Memory B cell (primary cell): Measurements from ENCODE around the gene CACHD1.

ENCODE experiments used
- ATAC-seq: fragments of 150-1000 bp; cut with Tn5 transposase; 2 replicates; pipeline ENCODE4 v1.10.0; 2021; ENCODE audit warnings: low read depth, mild to moderate bottlenecking, moderate library complexity
- DNase-seq, 2 donors: peaks; one replicate each; pipeline ENCODE4 v3.0.0; 2022; ENCODE audit warnings: low spot score in 2 of 2
- H3K27ac Mint-ChIP-seq: one replicate; pipeline ENCODE4 v1.8.0; 2022; ENCODE audit warnings: mild to moderate bottlenecking, moderate library complexity, mixed read lengths
- H3K27me3 Mint-ChIP-seq: one replicate; pipeline ENCODE4 v1.8.0; 2022; ENCODE audit warnings: mixed read lengths
- H3K36me3 Mint-ChIP-seq: one replicate; pipeline ENCODE4 v1.8.0; 2022; ENCODE audit warnings: mild to moderate bottlenecking, mixed read lengths
- H3K4me1 Mint-ChIP-seq: one replicate; pipeline ENCODE4 v1.8.0; 2022; ENCODE audit warnings: mixed read lengths
- H3K4me3 Mint-ChIP-seq: one replicate; pipeline ENCODE4 v1.8.0; 2022; ENCODE audit warnings: mild to moderate bottlenecking, moderate library complexity, mixed read lengths
- H3K9me3 Mint-ChIP-seq: one replicate; pipeline ENCODE4 v1.8.0; 2022; ENCODE audit warnings: mixed read lengths

CACHD1 gene

DNA sequence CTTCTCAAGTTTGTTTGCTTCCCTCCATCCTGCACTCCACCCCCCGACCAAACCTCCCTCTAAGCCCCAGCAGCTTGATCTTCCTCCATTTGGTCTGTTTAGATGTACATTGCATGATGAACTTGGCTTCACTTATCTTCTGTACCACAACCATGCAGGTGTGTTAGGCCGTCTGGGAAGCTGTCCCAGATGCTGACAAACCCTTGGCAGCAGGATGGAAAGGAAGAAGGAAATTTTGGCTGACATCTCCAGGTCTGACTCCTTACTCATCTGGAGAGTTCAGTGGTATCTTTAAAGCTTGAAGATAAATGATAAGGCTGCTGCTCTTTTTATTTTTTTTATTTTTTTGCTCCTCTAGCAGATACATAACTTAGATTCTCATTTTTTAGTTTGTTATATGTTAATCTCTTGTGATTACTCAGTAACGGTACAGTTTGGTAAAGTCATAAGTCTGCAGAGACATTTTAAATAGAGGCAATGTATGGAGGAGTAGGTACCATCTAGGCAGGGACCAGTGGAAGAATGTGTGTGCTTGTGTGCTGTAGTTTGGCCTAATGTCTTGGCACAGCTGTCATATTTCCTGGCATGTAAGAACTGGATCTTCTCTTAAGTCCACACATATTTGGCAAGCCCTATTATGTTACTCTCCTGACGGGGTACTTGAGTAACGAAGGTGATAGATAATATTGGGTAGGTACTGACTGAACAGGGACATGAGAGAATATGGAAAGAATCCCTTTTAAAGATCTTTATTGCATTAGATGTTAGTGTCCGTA, 79.7 kb downstream of the CACHD1 start:
- Mint-ChIP-seq H3K36me3 (no peaks in the 10 kb centered on the region), H3K4me1 (no peaks in the 10 kb centered on the region), H3K27ac (no peak overlapping the region), H3K9me3 (no peaks in the 10 kb centered on the region), H3K27me3 (peaks cover 7% of the 10 kb centered on the region), H3K4me3 (no peak overlapping the region)
- DNase-seq, result no peak
- ATAC-seq, result no peak

DNA sequence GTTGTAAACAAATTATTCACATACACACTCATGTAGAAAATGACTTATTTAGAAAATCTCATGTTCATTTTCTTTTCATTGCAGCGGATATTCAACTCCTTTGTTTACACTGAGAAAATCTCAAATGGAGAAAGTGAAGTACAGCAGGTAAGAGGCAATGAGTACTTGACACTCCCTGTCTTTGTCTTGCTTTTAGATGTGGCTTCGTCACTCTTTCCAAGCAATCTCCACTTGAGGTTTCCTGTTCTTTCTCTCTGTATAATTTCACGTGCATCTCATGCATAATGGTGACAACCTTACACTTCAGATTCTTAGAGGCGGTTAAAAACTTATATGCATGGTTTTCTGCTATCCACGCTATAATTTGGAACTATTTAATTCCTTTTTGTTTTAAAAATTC, 80.6 kb downstream of the CACHD1 start:
- peaks cover 9% of the 10 kb centered on the region for H3K27me3 Mint-ChIP-seq
- H3K4me3 Mint-ChIP-seq, result no peak overlapping the region
- ATAC-seq (no peak), DNase-seq (no peak)
- no peaks in the 10 kb centered on the region for H3K9me3 Mint-ChIP-seq
- H3K36me3 Mint-ChIP-seq, result no peaks in the 10 kb centered on the region
- H3K27ac Mint-ChIP-seq, result no peak overlapping the region
- no peaks in the 10 kb centered on the region for H3K4me1 Mint-ChIP-seq

DNA sequence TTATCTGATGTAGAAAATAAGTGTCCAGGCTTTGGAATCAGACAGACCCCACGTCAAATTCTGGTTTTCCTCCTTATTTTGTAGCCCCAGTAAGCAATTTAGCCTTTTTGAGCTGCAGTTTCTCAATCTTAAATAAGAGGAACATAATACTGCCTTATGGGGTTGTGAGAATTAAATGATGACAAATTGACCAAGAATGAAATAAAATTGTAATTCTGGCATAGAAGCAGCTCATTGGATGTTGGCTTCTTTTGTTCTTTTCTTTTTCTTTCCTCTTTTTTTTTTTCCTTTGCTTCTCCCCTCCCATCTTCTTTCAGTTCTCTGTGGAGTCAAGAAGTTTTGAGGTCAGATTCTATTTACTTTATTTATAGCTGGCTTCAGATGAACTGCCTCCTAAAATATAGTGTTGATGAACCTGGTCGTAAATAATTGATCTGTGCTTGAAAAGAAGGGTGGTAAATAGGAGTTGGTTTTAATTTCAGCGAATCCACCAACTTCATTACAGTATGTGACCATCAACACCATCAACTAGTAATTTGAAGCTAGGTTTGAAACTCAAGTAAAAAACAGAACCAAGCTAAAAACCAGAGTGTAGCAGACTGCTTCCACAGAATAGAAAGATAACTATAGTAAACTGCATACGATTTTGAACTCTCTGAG, 81.1 kb downstream of the CACHD1 start:
- Mint-ChIP-seq H3K27ac (no peak overlapping the region), H3K27me3 (peaks cover 10% of the 10 kb centered on the region), H3K9me3 (no peaks in the 10 kb centered on the region), H3K36me3 (no peaks in the 10 kb centered on the region), H3K4me3 (no peak overlapping the region), H3K4me1 (no peaks in the 10 kb centered on the region)
- DNase-seq (no peak), ATAC-seq (no peak)

GRCh38 chr1:64553285-64553684, 83.4 kb downstream of the CACHD1 start:
- H3K4me1 Mint-ChIP-seq, result no peaks in the 10 kb centered on the region
- no peaks in the 10 kb centered on the region for H3K36me3 Mint-ChIP-seq
- peaks cover 14% of the 10 kb centered on the region for H3K27me3 Mint-ChIP-seq
- no peak overlapping the region for H3K4me3 Mint-ChIP-seq
- no peaks in the 10 kb centered on the region for H3K9me3 Mint-ChIP-seq
- H3K27ac Mint-ChIP-seq, result no peak overlapping the region
- no peak for ATAC-seq
- no peak for DNase-seq

GRCh38 chr1:64555947-64556346, 86.0 kb downstream of the CACHD1 start:
- Mint-ChIP-seq H3K27ac (no peak overlapping the region), H3K9me3 (no peaks in the 10 kb centered on the region), H3K27me3 (peaks cover 11% of the 10 kb centered on the region), H3K36me3 (no peaks in the 10 kb centered on the region), H3K4me3 (no peak overlapping the region), H3K4me1 (no peaks in the 10 kb centered on the region)
- ATAC-seq (no peak), DNase-seq (no peak)

GRCh38 chr1:64561993-64562392, 92.1 kb downstream of the CACHD1 start:
- H3K36me3 Mint-ChIP-seq, result no peaks in the 10 kb centered on the region
- peaks cover 2% of the 10 kb centered on the region for H3K9me3 Mint-ChIP-seq
- DNase-seq (no peak), ATAC-seq (no peak)
- H3K27me3 Mint-ChIP-seq, result peaks cover 13% of the 10 kb centered on the region
- no peak overlapping the region for H3K27ac Mint-ChIP-seq
- no peaks in the 10 kb centered on the region for H3K4me1 Mint-ChIP-seq
- no peak overlapping the region for H3K4me3 Mint-ChIP-seq

DNA sequence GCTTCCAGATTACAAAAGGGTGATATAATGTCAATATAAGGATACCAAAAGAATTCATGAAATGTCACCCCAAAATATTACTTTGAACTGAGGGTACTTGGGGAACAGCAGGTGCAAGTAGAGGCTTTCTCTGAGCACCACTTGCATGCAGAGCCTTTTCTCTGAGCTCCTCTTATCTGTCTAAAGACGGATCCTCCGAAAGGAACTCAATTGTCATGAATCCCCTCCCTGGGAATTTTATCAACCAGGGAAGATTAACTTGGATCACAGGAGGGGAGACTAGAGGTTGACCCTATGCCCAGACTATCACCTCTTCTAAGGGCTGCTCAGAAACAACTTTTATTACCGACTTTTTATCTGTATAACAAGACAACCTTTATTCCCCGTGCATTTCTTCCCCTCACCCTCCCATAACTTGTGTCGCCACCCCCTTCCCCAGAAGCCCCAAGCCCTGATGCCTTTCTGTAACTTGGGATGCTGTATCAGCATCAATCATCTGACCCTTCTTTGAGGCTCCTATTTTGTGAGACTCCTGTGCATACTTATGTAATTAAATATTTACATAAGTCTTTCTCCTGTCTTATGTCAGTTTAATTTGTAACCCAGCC, 94.1 kb downstream of the CACHD1 start:
- no peak overlapping the region for H3K27ac Mint-ChIP-seq

GRCh38 chr1:64564891-64565290, 95.0 kb downstream of the CACHD1 start:
- H3K36me3 Mint-ChIP-seq, result no peaks in the 10 kb centered on the region
- H3K9me3 Mint-ChIP-seq, result peaks cover 2% of the 10 kb centered on the region
- no peaks in the 10 kb centered on the region for H3K4me1 Mint-ChIP-seq
- no peak for DNase-seq
- no peak overlapping the region for H3K4me3 Mint-ChIP-seq
- ATAC-seq, result no peak
- no peak overlapping the region for H3K27ac Mint-ChIP-seq
- peaks cover 5% of the 10 kb centered on the region for H3K27me3 Mint-ChIP-seq

More for the DNA sequence above, 94.1 kb downstream of the CACHD1 start:
- Mint-ChIP-seq H3K27me3 (peaks cover 8% of the 10 kb centered on the region), H3K36me3 (no peaks in the 10 kb centered on the region), H3K9me3 (peaks cover 2% of the 10 kb centered on the region), H3K4me1 (no peaks in the 10 kb centered on the region), H3K4me3 (no peak overlapping the region)
- no peak for ATAC-seq
- DNase-seq, result no peak

- DNase-seq, result no peak
- Mint-ChIP-seq H3K9me3 (no peaks in the 10 kb centered on the region), H3K36me3 (no peaks in the 10 kb centered on the region), H3K4me1 (no peaks in the 10 kb centered on the region), H3K27ac (no peak overlapping the region), H3K4me3 (no peak overlapping the region), H3K27me3 (peaks cover 4% of the 10 kb centered on the region)
- no peak for ATAC-seq
These were observed 97.7 kb downstream of the CACHD1 start for GRCh38 chr1:64567426-64568170.

DNA sequence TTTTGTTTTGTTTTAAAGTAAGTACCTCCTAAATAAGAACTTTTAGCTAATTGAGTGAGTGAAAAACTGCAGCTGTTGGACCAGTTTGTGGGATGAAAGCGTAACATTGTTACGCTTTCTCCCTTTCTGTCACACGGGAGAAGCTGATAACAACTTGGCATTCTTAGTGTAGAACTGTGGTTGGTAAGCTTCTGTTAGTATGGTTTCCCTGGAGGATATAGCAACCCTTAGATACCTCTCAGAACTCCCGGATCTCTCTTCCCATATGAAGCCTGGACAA, 98.2 kb downstream of the CACHD1 start:
- no peak overlapping the region for H3K4me3 Mint-ChIP-seq
- ATAC-seq (no peak), DNase-seq (no peak)
- H3K4me1 Mint-ChIP-seq, result no peaks in the 10 kb centered on the region
- H3K27ac Mint-ChIP-seq, result no peak overlapping the region
- H3K27me3 Mint-ChIP-seq, result peaks cover 4% of the 10 kb centered on the region
- H3K36me3 Mint-ChIP-seq, result no peaks in the 10 kb centered on the region
- H3K9me3 Mint-ChIP-seq, result no peaks in the 10 kb centered on the region

GRCh38 chr1:64569411-64569810, 99.5 kb downstream of the CACHD1 start:
- Mint-ChIP-seq H3K9me3 (no peaks in the 10 kb centered on the region), H3K27me3 (peaks cover 4% of the 10 kb centered on the region)

DNA sequence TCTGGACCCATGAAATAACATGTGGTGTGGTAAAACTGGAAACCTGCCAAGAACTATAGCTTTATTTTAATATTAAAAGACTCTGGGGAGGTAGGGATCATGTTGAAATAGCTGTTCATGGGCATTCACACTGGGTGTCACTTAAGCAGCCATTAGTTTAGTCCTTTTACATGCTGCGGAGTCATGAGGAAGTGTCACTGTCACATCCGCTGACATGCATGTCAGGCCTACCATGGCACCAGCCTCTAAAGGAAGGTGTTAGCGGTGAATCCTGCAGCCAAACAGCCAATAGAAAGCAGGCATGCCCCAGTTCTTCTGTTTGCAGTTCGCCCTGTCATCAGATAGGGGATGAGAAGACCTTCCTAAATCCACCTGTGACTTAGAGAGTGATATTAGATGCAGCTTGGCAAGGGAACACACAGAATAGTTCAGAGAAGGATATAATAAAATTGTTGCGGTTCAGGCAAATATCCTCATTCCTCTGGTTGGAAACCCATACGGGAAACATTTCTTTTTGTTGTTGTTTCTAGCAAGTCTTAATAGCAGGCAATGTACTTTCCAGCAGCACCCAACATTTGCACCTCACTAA, 100.4 kb downstream of the CACHD1 start:
- H3K4me3 Mint-ChIP-seq, result no peak overlapping the region
- DNase-seq, result no peak
- no peaks in the 10 kb centered on the region for H3K9me3 Mint-ChIP-seq
- H3K27ac Mint-ChIP-seq, result no peak overlapping the region
- no peak for ATAC-seq
- no peaks in the 10 kb centered on the region for H3K36me3 Mint-ChIP-seq
- peaks cover 2% of the 10 kb centered on the region for H3K27me3 Mint-ChIP-seq
- no peaks in the 10 kb centered on the region for H3K4me1 Mint-ChIP-seq

More at GRCh38 chr1:64569411-64569810, 99.5 kb downstream of the CACHD1 start:
- no peak for DNase-seq
- Mint-ChIP-seq H3K4me3 (no peak overlapping the region), H3K4me1 (no peaks in the 10 kb centered on the region), H3K36me3 (no peaks in the 10 kb centered on the region), H3K27ac (no peak overlapping the region)
- no peak for ATAC-seq

GRCh38 chr1:64572222-64572900, 102.4 kb downstream of the CACHD1 start:
- H3K36me3 Mint-ChIP-seq, result no peaks in the 10 kb centered on the region
- no peaks in the 10 kb centered on the region for H3K27me3 Mint-ChIP-seq
- no peak overlapping the region for H3K4me3 Mint-ChIP-seq
- no peak for ATAC-seq
- H3K4me1 Mint-ChIP-seq, result no peaks in the 10 kb centered on the region
- H3K27ac Mint-ChIP-seq, result no peak overlapping the region
- H3K9me3 Mint-ChIP-seq, result no peaks in the 10 kb centered on the region
- no peak for DNase-seq
